GM12801 (cell line): ENCODE data around the gene CBY3.

Experiments used
- TF ChIP-seq, protein P1 (sequence below): IDR thresholded peaks from one replicate; pipeline ENCODE4 v1.5.1; 2011; ENCODE audit warnings: control low read depth; ENCODE audit not compliant: insufficient read length; ENCODE audit errors: extremely low read depth

Gene CBY3

DNA sequence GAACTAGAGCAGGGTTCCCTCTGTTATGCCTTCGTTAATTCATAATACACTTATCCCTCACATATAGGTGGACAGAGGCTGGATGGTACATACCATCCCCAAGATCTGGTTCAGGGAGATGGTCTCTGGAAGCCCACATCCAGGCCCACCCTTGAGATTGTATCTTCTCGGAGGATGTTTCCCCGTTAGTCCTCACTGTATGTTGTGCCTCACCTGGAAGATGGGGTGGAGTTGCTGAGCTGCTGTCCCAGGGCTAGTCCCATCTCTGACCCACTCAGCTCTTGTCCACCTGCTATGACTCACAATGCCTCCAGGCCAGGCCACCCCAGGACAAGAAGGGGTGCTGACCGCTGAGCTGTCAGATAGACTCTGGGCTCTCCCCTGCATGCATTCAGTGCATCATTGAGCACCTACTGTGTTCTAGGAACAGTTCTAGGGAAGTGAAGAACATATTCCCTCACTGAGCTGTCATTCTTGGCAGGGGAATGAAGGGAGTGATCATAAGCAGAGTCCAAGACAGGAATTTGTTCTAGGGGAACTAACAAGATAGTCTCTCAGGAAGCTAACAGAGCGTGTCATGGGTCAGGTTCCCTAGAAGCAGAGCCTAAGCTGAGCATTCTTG lies at the start of gene CBY3:
Gene CBY3, minus strand, starts transcription at position 255 of the 622 bp plus-strand sequence. Its CDS starts 116 bp downstream, at position 139.
- TF ChIP-seq, protein P1, sequence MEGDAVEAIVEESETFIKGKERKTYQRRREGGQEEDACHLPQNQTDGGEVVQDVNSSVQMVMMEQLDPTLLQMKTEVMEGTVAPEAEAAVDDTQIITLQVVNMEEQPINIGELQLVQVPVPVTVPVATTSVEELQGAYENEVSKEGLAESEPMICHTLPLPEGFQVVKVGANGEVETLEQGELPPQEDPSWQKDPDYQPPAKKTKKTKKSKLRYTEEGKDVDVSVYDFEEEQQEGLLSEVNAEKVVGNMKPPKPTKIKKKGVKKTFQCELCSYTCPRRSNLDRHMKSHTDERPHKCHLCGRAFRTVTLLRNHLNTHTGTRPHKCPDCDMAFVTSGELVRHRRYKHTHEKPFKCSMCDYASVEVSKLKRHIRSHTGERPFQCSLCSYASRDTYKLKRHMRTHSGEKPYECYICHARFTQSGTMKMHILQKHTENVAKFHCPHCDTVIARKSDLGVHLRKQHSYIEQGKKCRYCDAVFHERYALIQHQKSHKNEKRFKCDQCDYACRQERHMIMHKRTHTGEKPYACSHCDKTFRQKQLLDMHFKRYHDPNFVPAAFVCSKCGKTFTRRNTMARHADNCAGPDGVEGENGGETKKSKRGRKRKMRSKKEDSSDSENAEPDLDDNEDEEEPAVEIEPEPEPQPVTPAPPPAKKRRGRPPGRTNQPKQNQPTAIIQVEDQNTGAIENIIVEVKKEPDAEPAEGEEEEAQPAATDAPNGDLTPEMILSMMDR: no peak

DNA sequence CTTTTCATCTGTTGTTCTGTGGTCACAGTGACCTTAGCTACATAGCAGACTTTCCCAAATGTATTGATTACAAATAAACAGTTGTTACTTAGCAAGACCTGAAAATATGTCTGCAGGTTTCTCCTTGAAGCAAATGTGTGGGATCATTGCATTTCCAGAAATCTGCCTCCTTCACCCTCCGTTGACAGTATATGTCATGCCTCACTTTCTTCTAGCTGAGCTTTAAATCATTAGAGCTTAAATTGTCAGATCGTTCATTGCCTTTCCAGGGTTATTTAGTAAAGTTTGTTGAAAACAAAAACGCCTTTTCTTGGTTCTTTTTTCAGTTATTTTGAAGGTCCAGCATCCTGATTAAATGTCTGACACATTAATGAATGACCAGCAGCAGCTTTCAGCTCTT lies 49.5 kb upstream of the CBY3 start:
- TF ChIP-seq, protein P1: no peak

DNA sequence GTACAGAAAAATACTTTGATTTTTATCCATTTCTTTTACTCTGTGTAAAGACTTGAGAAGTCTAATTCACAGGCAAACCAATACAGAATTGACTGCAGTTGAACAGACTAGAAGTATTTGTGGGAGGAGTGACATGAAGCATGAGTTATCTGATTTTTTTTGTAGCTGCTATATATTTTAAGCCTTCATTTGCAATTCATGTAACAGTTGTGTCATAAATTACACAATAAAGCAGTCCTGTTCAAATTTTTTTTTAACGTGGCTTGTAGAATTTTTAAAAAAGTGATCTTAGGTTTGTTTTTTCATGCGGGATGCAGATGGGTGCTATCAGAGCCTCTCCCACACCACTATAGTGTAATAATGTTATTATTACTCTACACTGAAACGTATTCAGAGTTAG lies 48.9 kb upstream of the CBY3 start:
- TF ChIP-seq, protein P1: no peak

DNA sequence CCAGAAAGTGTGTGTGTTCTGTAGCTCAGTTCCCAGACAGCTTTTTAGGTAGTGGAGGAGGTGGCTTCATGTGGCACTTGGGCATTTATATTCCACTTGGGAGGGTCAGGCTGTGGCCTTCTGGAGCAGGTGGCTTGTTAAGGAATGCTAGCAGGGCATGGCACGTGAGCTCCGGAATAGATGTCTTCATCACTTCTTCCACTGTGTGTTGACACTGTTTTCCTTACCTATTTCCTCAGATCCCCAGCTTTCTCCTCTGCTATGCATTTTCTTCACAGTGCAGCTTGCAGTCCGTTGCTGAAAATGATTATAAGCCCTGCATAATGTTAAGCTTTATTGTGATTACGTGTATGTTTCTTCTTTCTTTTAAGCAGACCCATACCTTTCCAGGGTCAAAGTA lies 48.5 kb upstream of the CBY3 start:
- TF ChIP-seq, protein P1: no peak

DNA sequence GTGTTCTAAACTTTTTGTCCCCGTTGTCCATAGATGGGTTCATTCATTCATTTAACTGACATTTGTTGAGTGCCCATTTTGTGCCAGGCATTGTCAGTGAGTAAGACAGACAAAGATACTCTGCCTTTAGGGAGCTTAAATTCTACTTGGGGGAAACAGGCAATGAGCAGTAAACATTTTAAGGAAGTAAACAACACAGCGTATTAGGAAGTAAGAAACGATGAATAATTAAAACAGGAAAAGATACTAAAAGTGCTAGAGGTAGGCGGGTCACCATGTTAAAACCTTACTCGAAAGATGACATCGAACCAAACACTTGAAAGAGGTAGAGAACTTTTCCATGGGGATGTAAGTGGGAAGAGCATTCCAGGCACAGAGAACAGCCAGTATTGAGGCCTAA lies 46.3 kb upstream of the CBY3 start:
- TF ChIP-seq, protein P1: no peak

DNA sequence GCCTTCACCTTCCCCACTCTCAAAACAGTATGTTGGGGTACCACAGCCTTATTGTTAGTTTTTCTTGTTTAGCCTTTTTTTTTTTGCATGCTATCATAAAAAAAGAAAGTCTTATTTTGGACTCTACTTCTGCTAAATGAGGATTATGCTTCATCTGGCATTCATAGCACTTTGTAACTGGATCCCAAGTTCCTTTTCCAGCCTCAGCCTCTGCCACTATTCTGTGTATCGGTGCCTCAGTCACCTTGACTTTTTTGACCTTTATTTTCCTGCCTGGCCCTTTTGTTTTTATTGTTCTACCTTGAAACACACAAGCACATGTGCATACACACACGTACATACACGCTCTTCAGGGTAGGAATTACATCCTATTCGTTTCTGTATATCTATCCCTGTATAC lies 43.3 kb upstream of the CBY3 start:
- TF ChIP-seq, protein P1: no peak

DNA sequence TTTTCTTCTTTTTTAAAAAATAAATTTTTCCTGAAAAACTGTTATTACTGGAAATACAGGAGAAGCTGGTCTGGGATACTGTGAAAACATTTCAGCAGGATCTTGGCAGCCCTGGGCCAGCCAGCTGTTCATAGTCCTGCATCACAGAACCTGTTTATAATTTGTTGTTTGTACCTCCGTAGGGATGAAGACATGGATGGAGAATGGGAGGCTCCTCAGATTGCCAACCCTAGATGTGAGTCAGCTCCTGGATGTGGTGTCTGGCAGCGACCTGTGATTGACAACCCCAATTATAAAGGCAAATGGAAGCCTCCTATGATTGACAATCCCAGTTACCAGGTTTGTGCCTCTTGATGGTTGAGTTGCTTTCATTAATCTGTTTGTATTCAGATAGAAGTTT lies 39.4 kb upstream of the CBY3 start:
- TF ChIP-seq, protein P1: no peak
